Measurements from ENCODE around the gene TEAD2.
"Not testable (repeated sequence)": the region's sequence is repeated elsewhere in the genome, so short reads cannot be mapped to it uniquely, and the experiment has no call there.

TEAD2 gene

DNA sequence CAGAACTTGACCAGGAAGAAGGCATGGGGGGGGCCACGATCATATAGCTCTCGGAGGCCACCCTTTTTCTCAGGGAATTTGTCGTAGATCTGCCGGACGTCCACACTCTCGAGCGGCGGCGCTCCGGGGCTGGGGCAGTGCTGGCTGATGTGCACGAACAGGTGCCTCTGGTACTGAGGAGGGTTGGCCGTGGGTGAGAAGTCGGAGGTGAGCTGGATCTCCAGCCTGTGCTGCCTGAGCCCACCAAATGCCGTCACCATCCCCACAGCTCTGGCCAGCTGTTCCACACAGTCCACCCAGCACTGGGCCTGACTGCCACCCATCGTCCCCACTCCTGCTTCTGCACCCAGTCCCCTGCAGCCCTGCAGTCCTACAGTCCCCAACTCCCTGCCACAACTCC lies 15.0 kb downstream of the TEAD2 start:
- DNase-seq = no peak

DNA sequence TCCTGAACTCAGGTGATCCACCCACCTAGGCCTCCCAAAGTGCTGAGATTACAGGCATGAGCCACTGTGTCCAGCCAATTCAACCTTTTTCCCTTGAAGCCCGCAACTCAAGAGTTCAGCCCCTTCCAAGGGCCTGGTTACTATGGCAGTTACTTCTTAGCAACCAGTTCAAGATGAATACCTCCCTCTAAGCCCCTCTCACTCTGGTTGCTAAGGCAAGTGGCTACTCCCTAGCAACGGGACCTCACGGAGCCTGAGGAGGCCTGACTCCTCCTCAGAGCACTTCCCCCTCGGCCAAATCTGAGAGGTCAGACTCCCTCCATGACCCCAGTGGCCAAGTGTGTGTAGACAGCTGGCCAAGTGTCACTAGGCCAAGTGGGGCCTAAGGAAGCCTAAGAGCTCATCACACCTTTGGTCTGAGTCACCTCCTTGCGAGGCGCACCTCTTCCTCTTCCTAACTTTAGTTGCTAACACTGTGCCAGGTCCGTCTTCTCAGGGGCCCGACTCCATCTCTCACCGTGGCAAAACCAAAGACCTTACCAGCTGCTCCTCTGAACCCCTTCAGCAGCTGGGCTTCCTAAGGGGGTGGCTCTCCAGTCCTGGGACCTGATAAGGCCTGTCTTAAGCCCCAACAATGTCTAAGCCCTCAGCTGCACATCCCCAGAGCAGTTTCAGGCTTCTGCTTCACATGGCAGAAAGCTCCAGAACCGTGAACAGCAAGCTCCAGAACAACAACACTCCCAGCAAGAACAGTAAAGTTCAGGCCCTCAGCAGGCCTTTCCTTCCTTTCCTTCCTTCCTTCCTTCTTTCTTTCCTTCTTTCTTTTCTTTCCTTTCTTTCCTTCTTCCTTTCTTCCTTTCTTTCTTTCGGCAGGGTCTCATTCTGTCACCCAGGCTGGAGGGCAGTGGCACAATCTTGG lies 17.5 kb downstream of the TEAD2 start:
- no peak for DNase-seq

DNA sequence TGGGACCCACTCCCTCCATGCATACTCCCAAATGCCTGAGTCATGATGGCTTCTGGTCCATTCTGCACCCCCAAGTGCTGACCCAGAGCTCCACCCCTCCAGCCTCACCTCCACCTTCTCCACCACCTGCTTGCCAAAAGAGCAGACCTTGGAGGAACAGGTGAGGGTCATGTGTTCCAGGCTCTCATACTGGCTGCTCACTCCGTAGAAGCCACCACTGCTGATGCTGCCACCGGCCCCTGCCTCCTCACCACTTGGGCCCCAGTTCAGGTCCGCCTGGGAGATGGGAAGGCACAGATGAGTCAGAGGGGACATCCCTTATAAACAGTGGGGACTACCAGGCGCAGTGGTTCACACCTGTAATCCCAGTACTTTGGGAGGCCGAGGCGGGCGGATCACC lies 19.1 kb downstream of the TEAD2 start:
- DNase-seq = no peak

DNA sequence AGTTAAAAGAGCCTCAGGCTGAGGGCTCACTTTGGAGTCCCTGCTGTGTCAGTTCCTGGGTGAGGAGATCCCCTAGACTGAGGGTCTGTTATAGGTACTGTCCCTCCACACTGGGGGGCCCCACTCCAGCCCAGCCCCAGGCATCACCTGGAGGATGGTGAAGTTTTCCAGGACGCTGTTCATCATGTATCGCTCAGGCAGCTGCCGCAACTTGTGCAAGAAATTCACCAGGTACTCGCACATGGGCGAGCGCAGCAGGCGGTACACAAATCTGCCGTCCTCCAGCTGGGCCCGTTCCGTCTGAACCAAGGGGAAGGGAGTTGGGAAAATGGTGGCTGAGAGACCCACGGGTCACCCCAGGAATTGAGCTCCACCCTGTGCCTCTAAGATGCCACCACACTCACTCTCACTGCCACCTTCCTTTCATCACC lies 19.9 kb downstream of the TEAD2 start:
- DNase-seq = no peak

DNA sequence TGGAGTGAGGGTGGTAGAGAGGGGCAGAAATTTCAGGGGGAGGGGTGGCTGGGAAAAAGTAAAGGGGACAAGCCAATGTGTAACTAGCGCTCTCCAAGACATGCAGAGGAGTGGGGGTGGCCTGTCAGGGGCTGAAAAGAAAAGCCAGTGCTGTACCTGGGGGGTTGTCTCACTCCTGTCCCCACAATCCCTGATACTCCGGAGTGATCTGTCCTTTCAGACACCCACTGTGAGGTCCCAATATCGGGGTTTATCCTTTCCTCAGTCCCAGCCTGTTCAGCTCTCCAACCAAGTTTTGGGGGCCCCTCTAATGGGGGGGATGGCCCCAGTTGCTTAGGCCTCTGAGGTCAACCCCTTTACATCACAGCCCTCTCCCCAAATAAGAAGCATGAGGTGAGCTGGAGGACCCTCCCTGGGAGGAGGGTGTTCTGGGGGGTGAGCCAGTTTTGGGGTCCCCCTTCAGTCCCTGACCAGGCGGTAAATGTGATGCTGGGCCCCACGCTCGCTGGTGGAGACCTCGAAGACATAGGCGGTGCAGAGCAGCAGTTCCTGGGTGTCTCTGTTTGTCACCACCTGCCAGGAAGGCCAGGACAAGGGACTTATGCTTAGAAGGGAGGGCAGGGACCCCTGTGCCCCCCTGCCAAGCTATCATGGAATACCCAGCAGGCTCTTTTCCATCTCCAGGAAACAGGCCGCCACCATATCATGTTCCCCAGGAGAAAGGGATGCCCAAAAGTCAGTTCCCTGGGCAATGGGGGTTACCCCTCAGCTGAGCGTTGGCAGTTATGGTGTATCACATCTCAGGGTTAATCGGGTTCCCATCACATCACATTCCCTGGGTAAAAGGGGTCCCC lies 21.1 kb downstream of the TEAD2 start:
- no peak for DNase-seq

DNA sequence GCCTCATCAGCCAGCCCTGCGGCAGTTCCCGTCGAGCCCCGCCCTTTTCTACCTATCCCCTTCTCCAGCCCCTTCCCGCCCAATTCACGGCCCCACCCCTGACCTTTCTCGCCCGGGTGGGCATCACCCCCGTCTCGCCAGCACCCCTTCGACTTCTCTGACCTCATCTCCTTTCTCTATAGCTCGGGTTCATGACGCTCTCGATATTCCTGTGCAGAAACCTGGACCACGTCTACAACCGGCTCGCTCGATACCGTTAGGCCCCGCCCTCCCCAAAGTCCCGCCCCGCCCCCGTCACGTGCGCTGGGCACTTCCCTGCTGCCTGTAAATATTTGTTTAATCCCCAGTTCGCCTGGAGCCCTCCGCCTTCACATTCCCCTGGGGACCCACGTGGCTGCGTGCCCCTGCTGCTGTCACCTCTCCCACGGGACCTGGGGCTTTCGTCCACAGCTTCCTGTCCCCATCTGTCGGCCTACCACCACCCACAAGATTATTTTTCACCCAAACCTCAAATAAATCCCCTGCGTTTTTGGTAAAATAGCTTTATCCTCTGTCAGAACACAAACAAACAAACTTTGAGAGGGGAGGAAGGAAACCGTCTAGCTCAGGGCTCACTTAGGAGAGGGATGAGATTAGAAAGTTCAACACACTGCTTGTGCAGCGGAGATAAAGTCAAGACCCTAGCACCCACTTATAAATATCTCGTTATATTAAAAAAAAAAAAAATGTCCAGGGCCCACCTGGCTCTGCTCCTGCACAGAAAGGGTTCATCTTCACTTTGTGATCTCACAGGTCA lies 21.9 kb downstream of the TEAD2 start:
- no peak for DNase-seq

DNA sequence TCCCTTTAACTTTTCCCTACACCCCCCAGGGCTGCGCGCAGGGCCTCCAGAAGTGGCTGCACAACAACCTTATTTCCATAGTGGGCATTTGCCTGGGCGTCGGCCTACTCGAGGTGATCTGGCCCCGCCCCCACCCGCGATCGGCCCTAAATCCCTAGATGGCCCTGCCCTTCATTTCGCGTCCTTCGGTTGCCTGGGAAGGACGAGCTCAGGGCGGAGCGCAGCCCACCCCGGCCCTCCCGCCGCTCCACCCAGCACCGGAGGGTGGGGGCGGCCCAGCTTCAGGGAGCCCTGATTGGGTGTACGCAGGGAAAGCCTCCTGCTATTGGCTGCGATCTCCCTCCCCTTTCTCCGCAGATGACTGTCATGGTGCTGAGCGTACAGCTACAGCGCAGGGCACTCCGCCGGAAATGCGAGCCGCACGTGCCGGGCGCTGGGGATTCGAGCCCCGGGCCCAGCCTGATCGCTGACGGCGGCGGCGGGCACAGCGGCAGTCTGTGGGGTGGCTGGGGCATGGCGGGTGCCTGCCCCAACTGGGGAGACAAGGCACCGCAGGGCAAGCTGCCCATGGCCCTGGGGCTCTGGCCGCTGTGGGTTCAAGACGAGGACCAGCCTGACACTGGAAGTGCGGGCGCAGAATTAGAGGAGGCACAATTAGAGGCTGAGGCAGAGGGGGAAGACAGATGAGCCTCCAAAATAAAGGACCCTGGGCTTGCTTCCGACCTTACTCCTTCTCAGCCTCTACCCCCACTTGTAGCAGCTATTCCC lies 22.7 kb downstream of the TEAD2 start:
- no peak for DNase-seq

DNA sequence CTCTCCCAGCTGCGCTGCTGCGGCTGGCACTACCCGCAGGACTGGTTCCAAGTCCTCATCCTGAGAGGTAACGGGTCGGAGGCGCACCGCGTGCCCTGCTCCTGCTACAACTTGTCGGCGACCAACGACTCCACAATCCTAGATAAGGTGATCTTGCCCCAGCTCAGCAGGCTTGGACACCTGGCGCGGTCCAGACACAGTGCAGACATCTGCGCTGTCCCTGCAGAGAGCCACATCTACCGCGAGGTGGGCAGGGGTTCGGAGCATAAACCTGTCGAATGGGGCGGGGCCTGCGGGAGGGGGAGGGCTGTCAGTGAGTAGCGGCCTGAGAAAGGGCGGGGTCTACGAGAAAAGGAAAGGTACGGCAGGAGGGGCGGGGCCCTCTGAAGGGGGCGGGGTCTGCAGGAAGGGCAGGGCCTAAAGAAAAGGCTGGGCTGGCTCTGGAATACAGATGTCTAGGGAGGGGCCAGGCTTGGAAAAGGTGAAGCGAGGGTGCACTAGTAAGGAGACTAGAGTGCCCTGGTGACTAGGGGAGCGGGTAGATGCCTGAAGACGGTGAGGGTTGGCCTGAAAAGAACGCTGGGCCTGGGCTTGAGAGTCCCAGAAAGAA lies 23.4 kb downstream of the TEAD2 start:
- no peak for DNase-seq

DNA sequence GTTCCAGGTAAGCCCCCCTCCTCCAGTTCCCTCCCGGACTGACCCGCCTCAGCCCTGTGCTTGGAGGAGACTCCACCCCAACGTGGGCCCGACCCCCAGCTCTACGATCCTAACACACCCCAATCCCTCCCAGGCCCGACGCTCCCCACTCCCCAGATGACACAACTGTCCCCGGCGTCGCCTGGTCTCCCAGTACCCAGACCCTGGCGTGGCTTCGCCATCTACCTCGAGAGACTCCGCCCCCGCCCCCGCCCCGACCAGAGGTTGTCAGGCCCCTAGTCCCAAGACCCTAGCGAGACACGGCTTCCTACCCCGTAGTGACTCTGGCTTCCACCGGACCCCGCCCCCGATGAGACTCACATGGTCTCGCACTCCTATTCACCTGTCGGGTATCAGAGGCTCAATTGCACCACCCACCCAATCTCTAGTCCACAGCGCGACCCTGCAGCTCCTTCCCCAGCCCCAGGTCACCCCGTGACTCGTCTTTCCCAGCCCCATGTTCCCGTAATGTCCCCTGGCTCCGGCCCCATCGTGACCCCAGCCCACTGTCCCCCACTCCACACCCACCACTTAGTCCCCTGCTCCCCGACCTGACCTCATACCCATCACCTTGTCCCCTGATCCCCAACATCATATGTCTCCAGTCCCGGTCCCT lies 24.1 kb downstream of the TEAD2 start:
- DNase-seq = no peak

DNA sequence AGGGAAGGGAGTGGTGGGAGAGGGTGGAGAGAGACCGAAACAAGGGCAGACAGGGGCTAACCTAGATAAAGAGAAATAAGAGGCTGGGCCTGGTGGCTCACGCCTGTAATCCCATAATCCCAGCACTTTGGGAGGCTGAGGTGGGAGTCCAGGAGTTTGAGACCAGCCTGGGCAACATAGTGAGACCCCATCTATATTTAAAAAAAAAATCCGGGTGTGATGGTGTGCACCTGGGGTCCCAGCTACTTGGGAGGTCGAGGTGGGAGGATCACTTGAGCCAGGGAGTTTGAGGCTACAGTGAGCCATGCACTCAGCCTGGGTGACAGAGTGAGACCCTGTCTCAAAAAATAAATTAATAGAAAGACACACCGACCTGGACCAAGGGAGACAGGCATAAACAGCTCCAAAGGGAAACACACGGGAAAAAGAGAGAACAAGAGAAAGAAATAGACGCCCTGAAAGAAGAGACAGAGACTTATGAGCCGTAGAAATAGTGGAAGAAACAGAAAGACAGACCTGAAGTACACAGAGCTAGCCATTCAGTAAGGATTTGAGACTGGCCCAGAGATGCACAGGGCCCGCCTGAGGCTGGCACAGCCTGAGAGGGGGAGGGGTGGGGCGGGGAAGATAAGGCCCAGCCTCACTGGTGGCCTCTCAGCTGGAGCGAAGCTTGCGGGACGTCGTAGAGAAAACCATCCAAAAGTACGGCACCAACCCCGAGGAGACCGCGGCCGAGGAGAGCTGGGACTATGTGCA lies 24.8 kb downstream of the TEAD2 start:
- no peak for DNase-seq

DNA sequence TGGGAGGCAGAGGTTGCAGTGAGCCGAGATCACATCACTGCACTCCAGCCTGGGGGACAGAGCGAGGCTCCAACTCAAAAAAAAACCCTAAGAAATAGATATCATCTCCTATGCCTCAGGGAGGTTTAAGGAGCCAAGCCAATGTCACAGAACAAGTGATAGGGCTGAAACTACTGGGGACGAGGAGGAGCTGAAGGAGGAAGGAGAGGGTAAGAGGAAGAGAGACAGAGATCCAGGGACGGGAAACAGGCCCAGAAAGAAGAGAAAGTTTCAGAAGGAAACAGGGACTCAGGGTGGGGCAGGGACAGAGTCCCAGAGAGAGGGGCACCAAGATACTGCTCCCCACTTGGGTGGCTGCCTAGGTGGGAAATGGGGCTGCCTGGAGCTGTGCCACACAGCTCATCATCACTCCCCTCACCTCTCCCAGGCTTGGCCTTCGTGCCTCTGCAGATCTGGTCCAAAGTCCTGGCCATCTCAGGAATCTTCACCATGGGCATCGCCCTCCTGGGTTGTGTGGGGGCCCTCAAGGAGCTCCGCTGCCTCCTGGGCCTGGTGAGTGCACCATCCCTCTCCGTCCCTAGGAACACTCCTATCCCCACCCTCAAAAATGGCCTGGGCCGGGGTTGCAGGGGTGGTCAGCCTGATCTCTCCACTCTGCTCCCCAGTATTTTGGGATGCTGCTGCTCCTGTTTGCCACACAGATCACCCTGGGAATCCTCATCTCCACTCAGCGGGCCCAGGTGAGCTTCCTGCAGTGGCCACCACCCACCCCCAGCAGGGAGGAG lies 25.5 kb downstream of the TEAD2 start:
- DNase-seq = no peak

DNA sequence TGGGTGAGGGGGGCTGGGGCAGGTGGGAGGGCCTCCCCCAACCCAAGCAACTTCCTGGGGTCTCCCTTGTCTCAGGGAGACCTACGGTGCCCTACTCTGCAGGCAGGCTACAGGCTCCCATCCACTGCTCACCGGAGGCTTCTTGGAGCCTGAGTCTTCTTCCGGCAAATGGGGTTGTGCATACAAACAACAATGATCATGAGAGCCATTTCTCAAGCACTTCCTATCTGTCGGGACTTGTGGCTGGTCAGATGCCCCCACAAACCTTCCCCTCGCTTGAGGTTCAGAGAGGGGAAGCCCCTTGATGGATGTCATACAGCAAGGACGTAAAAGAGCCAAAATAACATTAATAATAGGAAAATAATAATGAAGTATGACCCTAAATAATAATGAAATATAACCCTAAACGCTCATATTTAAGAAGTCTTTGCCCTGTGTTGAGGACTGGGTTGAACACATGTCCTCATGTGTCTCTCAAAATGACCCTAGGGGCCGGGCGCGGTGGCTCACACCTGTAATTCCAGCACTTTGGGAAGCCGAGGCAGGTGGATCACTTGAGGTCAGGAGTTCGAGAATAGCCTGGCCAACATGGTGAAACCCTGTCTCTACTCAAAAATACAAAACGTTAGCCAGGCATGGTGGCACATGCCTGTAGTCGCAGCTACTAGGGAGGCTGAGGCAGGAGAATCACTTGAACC lies 26.3 kb downstream of the TEAD2 start:
- DNase-seq = no peak

DNA sequence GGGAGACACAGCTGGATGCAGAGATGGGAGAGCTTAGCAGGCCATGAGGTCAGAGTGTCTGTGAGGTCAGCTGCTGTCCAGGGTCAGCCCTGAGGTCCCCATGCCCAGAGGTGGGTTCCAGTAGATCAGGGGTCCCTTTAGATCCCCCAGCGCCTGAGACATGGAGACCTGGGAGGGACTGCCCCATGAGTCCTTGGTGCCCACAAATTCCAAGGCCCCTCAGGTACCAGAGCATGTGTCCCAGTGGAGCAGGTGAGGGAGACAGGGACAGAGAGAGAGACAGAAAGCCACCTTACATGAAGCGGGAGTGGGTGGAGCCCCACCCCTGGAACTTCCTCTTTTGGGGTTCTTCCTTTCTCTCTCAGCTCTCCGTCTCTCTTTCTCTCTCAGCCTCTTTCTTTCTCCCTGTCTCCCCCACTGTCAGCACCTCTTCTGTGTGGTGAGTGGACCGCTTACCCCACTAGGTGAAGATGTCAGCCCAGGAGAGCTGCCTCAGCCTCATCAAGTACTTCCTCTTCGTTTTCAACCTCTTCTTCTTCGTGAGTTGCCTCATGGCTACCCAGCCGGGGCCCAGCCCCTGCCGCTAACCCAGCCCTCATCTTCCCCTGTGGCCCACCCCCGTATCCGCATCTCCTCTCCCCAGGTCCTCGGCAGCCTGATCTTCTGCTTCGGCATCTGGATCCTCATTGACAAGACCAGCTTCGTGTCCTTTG lies 27.0 kb downstream of the TEAD2 start, which contains the start of gene CD37:
TSS of gene CD37 (plus strand) at position 336 of the 713 bp plus-strand sequence. CDS start at position 471, 135 bp downstream.
- peak; percentile 64 for DNase-seq

DNA sequence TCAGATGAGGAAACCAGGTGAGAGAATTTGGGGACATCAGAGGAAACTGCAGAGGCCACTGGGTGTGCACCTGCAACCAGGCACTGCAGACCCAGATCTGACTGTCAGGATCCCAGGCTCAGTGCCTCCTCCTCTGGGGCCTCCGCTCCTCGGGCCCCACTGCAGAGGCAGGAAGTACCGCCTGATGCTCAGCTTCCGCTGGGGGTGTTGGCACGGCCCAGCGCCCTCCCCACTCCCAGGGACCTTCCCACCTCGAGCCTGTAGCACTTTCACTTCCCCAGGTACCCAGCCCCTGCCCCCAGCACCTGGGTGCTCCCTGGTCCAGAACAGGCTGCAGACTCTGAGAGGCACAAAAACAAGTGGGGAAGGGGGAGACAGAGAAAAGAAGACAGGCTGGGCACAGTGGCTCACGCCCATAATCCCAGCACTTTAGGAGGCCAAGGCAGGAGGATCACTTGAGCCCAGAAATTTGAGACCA lies 28.4 kb downstream of the TEAD2 start:
- peak; percentile 89 for DNase-seq

DNA sequence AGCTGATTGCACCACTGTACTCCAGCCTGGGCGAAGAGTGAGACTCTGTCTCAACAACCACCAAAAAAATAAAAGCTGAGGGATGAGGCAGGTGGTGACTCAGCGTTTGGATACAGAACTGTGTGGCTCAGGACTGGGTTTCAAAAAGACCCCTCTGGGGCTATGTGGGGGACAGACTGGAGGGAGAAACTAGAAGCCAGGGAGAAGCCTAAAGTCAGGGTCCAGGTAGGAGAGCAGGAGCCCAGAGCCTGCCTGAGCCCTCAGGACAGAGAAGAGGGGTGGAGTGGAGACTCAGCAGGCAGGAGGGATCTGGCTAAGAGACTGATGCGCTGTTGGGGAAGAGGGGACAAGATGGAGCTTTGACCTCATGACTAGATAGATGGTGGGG lies 28.8 kb downstream of the TEAD2 start:
- DNase-seq = no peak

DNA sequence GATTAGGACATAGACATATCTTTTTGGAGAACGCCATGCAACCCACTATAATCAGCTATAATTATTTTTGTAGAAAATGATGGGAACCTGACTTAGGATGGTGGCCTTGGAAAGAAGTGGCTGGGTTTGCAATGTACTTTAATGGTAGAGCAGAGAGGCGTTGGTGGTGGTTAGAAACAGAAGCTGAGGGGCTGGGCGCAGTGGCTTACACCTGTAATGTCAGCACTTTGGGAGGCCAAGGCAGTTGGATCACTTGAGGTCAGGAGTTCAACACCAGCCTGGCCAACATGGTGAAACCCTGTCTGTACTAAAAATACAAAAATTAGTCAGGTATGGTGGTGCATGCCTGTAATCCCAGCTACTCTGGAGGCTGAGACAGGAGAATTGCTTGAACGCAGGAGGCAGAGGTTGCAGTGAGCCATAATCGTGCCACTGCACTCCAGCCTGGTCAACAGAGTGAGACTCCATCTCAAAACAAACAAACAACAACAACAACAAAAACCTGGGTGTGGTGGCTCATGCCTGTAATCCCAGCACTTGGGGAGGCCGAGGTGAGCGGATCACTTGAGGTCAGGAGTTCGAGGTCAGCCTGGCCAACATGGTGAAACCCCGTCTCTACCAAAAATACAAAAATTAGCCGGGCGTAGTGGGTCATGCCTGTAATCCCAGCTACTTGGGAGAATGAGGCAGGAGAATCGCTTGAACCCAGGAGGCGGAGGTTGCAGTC lies 29.4 kb downstream of the TEAD2 start:
- DNase-seq = not testable (repeated sequence)

DNA sequence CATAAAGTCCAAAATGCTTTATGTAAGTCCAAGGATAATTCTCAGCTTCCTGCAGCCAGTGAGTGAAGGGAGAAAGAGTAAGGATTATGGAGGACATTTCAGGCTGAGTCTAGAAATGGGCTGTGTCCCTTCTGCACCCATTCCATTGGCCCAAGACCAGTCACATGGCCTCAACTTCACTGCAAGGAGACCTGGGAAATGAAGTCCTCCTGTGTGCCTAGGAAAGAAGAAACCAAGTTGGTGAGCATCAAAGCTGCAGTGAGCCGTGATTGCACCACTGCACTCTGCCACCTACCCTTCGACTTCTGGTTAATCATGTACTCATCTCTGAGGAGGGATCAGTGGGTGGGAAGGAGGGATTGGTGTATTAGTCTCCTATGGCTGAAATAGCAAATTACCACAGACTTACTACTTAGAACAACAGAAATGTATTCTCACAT lies 30.6 kb downstream of the TEAD2 start:
- DNase-seq = peak; percentile 71
